ENCODE measurements around the gene CSF1.
"Not testable (repeated sequence)": the region's sequence is repeated elsewhere in the genome, so short reads cannot be mapped to it uniquely, and the experiment has no call there.

CSF1 gene

GRCh38 chr1:109910123-109910962 is at the start of gene CSF1:
Gene CSF1, plus strand, starts transcription at chr1:109910849. Its CDS starts 175 bp downstream, at chr1:109911024.
- peak; percentile 43 for DNase-seq (ENCODE audit: low read depth)

GRCh38 chr1:109861616-109862015 is 49.0 kb upstream of the CSF1 start:
- not testable (repeated sequence) for DNase-seq (ENCODE audit: low read depth)

GRCh38 chr1:109863667-109864046 is 47.0 kb upstream of the CSF1 start:
- no peak for DNase-seq (ENCODE audit: low read depth)

GRCh38 chr1:109864047-109864822 is 46.4 kb upstream of the CSF1 start:
- no peak for DNase-seq (ENCODE audit: low read depth)

GRCh38 chr1:109864930-109865612 is 45.6 kb upstream of the CSF1 start:
- no peak for DNase-seq (ENCODE audit: low read depth)

GRCh38 chr1:109866071-109866470 is 44.6 kb upstream of the CSF1 start:
- no peak for DNase-seq (ENCODE audit: low read depth)

GRCh38 chr1:109873278-109874175 is 37.1 kb upstream of the CSF1 start:
- DNase-seq (ENCODE audit: low read depth): no peak

- DNase-seq (ENCODE audit: low read depth): no peak
These were observed 36.2 kb upstream of the CSF1 start for GRCh38 chr1:109874445-109874844.

- no peak for DNase-seq (ENCODE audit: low read depth)
These were observed 34.8 kb upstream of the CSF1 start for GRCh38 chr1:109875874-109876273.

GRCh38 chr1:109876617-109877316 is 33.9 kb upstream of the CSF1 start:
- peak; percentile 18 for DNase-seq (ENCODE audit: low read depth)

- peak; percentile 81 for DNase-seq (ENCODE audit: low read depth)
These were observed 33.3 kb upstream of the CSF1 start for GRCh38 chr1:109877317-109877771.

- no peak for DNase-seq (ENCODE audit: low read depth)
These were observed 32.9 kb upstream of the CSF1 start for GRCh38 chr1:109877776-109878175.

GRCh38 chr1:109878531-109879104 is 32.0 kb upstream of the CSF1 start:
- no peak for DNase-seq (ENCODE audit: low read depth)

GRCh38 chr1:109879371-109879770 is 31.3 kb upstream of the CSF1 start:
- DNase-seq (ENCODE audit: low read depth): not testable (repeated sequence)

GRCh38 chr1:109879881-109880525 is 30.6 kb upstream of the CSF1 start:
- DNase-seq (ENCODE audit: low read depth): no peak

GRCh38 chr1:109880971-109881894 is 29.4 kb upstream of the CSF1 start:
- no peak for DNase-seq (ENCODE audit: low read depth)

- DNase-seq (ENCODE audit: low read depth): no peak
These were observed 28.8 kb upstream of the CSF1 start for GRCh38 chr1:109881906-109882287.

GRCh38 chr1:109882288-109883245 is 28.1 kb upstream of the CSF1 start:
- no peak for DNase-seq (ENCODE audit: low read depth)
